ENCODE measurements around the gene NPHP4.

- TF ChIP-seq ZFP3 (CRISPR knock-in tag; IDR thresholded peaks at IDR 0.05) (no peak), CSRNP3 (CRISPR knock-in tag; IDR thresholded peaks at IDR 0.05) (no peak), TCF4 (CRISPR knock-in tag; IDR thresholded peaks at IDR 0.05; ENCODE audit: borderline replicate concordance) (no peak), TOX (CRISPR knock-in tag; IDR thresholded peaks at IDR 0.05; ENCODE audit: borderline replicate concordance) (no peak), ZNF70 (CRISPR knock-in tag; IDR thresholded peaks at IDR 0.05) (no peak), OSR1 (CRISPR knock-in tag; IDR thresholded peaks at IDR 0.05) (no peak), ZNF565 (CRISPR knock-in tag; conservative IDR thresholded peaks at IDR 0.05; ENCODE audit: low read depth) (no peak), ZFP30 (CRISPR knock-in tag; IDR thresholded peaks at IDR 0.05) (no peak), ESRRG (CRISPR knock-in tag; IDR thresholded peaks at IDR 0.05) (no peak), ARNTL (CRISPR knock-in tag; IDR thresholded peaks at IDR 0.05; ENCODE audit: borderline replicate concordance, low read depth) (no peak), GLIS3 (CRISPR knock-in tag; IDR thresholded peaks at IDR 0.05) (no peak), RARB (CRISPR knock-in tag; IDR thresholded peaks at IDR 0.05) (no peak)
Measured at GRCh38 chr1:5906966-5907365, 85.3 kb downstream of the NPHP4 start.
